Measurements from ENCODE around the gene SLCO4A1. TPM values are rescaled to one million over a fixed set of nuclear protein-coding genes. Genes with fewer than 3 reads are reported as not detected.

The SLCO4A1 gene
- total and polyA plus RNA-seq, 9 of the 15 experiments (the other 6 are each of a cell fraction or from before 2014, with no cell fraction given): 1.6 to 21.9 (median 12.8) TPM

DNA sequence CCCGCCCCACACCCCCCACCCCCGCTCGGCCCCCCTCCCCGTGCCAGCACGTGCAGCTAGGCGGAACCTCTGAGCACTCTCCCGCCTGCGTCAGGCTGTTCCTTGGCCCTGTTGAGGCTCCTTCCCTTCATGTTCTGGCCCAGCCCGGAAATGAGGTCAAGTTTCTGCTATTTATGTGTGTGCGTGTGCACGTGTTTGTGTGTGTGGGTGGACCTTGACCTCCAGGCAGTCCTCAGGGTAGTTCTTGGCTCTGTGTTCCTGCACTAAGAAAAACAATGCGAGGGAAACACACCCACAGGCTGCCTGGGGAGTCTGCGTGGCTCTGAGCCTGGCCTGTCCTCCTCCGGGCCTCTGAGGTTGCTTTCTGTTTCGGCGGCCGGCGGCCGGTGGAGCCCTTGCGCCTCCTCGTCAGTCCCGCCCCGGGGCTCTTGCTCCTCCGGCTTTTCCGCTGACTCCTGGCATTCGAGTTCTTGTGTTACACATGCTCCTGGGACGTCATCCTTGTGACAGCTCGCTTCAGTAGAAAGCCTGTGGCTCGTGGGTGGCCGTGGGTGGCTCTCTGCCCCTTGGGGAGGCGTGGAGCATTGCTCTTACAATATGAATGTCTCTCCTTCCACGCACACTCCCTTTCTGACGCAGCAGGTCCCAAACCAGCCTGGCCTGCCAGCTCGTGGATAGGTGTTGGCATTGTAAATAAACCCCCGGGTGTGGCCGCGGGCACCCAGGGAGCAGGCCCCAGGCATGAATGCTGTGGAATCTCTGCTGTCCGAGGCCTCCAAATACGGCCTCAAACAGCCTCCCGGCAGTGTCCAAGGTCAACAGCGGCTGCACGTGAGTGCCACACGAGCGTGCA, 10.0 kb downstream of the SLCO4A1 start (continued):
- TF ChIP-seq ZNF830 (CRISPR knock-in tag; IDR thresholded peaks at IDR 0.05): no peak
- no peak for TF ChIP-seq PCBP2 (IDR thresholded peaks at IDR 0.05; ENCODE audit: low read depth, low read length, poor library complexity, severe bottlenecking)
- TF ChIP-seq, protein P1, sequence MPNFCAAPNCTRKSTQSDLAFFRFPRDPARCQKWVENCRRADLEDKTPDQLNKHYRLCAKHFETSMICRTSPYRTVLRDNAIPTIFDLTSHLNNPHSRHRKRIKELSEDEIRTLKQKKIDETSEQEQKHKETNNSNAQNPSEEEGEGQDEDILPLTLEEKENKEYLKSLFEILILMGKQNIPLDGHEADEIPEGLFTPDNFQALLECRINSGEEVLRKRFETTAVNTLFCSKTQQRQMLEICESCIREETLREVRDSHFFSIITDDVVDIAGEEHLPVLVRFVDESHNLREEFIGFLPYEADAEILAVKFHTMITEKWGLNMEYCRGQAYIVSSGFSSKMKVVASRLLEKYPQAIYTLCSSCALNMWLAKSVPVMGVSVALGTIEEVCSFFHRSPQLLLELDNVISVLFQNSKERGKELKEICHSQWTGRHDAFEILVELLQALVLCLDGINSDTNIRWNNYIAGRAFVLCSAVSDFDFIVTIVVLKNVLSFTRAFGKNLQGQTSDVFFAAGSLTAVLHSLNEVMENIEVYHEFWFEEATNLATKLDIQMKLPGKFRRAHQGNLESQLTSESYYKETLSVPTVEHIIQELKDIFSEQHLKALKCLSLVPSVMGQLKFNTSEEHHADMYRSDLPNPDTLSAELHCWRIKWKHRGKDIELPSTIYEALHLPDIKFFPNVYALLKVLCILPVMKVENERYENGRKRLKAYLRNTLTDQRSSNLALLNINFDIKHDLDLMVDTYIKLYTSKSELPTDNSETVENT (CRISPR knock-in tag; IDR thresholded peaks at IDR 0.05): no peak
- no peak for TF ChIP-seq MLLT1 (IDR thresholded peaks at IDR 0.05)
- TF ChIP-seq GTF2B (IDR thresholded peaks at IDR 0.05; ENCODE audit: extremely low read depth, insufficient read length): no peak
- TF ChIP-seq FOXA1 (IDR thresholded peaks at IDR 0.05; ENCODE audit: borderline replicate concordance): no peak
- no peak for TF ChIP-seq TOE1 (IDR thresholded peaks at IDR 0.05; ENCODE audit: borderline replicate concordance)
- no peak for TF ChIP-seq TOE1 (CRISPR knock-in tag; IDR thresholded peaks at IDR 0.05; ENCODE audit: borderline replicate concordance, low read depth)
- no peak for TF ChIP-seq GTF2F1 (IDR thresholded peaks at IDR 0.05; ENCODE audit: low read depth, low read length)
- TF ChIP-seq TEAD1 (CRISPR knock-in tag; IDR thresholded peaks at IDR 0.05): peak in 1 of 2 experiments; percentile 66; a peak in 1 of 4 replicates
- TF ChIP-seq, protein P2, sequence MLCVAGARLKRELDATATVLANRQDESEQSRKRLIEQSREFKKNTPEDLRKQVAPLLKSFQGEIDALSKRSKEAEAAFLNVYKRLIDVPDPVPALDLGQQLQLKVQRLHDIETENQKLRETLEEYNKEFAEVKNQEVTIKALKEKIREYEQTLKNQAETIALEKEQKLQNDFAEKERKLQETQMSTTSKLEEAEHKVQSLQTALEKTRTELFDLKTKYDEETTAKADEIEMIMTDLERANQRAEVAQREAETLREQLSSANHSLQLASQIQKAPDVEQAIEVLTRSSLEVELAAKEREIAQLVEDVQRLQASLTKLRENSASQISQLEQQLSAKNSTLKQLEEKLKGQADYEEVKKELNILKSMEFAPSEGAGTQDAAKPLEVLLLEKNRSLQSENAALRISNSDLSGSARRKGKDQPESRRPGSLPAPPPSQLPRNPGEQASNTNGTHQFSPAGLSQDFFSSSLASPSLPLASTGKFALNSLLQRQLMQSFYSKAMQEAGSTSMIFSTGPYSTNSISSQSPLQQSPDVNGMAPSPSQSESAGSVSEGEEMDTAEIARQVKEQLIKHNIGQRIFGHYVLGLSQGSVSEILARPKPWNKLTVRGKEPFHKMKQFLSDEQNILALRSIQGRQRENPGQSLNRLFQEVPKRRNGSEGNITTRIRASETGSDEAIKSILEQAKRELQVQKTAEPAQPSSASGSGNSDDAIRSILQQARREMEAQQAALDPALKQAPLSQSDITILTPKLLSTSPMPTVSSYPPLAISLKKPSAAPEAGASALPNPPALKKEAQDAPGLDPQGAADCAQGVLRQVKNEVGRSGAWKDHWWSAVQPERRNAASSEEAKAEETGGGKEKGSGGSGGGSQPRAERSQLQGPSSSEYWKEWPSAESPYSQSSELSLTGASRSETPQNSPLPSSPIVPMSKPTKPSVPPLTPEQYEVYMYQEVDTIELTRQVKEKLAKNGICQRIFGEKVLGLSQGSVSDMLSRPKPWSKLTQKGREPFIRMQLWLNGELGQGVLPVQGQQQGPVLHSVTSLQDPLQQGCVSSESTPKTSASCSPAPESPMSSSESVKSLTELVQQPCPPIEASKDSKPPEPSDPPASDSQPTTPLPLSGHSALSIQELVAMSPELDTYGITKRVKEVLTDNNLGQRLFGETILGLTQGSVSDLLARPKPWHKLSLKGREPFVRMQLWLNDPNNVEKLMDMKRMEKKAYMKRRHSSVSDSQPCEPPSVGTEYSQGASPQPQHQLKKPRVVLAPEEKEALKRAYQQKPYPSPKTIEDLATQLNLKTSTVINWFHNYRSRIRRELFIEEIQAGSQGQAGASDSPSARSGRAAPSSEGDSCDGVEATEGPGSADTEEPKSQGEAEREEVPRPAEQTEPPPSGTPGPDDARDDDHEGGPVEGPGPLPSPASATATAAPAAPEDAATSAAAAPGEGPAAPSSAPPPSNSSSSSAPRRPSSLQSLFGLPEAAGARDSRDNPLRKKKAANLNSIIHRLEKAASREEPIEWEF (CRISPR knock-in tag; IDR thresholded peaks at IDR 0.05): no peak
- no peak for TF ChIP-seq GTF2E2 (tag; IDR thresholded peaks at IDR 0.05)
- peak; percentile 96 for TF ChIP-seq BHLHE40 (IDR thresholded peaks at IDR 0.05; ENCODE audit: low read length)
- no peak for TF ChIP-seq ASH1L (IDR thresholded peaks at IDR 0.05; ENCODE audit: borderline replicate concordance, low read depth, partially characterized antibody)
- no peak for TF ChIP-seq CREB3L1 (IDR thresholded peaks at IDR 0.05; ENCODE audit: borderline replicate concordance, low read depth)

Data from K562 (cell line).